HG03060 (cell line): ENCODE results near the gene NME9.
"Not testable (repeated sequence)": the region's sequence is repeated elsewhere in the genome, so short reads cannot be mapped to it uniquely, and the experiment has no call there.

Experiments
- ATAC-seq: cut with Tn5 transposase; IDR thresholded peaks from one replicate; pipeline ENCODE4 v1.9.1; 2021; ENCODE audit warnings: low read depth, moderate number of reproducible peaks; ENCODE audit not compliant: unreplicated experiment

Gene NME9

GRCh38 chr3:138329127-138329983 lies at the start of gene NME9:
Gene NME9, minus strand, starts transcription at chr3:138329851. Its CDS starts 516 bp downstream, at chr3:138329335.
- peak; percentile 54 for ATAC-seq

DNA sequence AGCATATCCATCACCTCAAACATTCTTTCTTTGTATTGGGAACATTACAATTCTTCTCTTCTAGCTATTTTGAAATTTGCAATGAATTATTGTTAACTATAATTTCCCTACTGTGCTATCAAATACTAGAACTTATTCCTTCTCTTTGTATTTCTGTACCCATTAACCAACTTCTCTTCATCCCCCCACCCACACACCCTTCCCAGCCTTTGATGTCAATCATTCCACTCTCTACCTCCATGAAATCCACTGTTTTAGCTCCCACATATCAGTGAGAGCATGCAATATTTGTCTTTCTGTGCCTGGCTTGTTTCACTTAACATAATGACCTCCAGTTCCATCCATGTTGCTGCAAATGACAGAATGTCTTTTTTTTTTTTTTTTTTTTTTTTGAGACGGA lies 49.3 kb upstream of the NME9 start:
- no peak for ATAC-seq

- no peak for ATAC-seq
Observed at GRCh38 chr3:138378331-138378730, 48.7 kb upstream of the NME9 start.

- no peak for ATAC-seq
Observed at GRCh38 chr3:138377804-138378203, 48.2 kb upstream of the NME9 start.

DNA sequence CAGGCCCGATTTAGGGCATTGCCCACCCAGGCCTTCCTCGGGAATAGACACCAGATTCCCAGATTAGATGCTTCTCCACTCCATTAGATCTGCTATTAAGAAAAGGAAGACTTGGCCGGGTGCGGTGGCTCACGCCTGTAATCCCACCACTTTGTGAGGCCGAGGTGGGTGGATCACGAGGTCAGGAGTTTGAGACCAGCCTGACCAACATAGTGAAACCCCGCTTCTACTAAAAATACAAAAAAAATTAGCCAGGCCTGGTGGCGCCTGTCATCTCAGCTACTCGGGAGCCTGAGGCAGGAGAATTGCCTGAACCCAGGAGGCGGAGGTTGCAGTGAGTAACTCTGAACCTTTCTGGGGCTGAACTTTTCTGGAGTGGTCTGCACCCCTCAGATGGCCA lies 47.6 kb upstream of the NME9 start:
- not testable (repeated sequence) for ATAC-seq

DNA sequence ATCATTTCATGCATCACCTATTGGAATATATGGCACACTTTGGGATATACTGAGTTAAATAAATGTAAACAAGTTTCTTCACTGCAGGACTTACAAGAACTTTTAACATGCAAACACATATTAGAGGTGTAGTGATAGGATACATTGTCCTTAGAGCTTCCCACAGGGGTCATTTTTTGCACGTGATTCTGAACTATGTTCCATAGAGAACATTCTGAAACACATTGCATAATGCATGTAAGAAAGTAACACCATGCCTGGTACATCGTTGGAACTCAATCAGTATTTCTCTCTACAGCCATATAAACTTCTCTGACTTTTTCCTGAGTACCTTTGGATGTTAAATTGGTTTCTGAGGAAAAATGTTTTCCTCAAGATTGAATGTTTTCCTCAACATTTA lies 47.0 kb upstream of the NME9 start:
- ATAC-seq, result no peak

DNA sequence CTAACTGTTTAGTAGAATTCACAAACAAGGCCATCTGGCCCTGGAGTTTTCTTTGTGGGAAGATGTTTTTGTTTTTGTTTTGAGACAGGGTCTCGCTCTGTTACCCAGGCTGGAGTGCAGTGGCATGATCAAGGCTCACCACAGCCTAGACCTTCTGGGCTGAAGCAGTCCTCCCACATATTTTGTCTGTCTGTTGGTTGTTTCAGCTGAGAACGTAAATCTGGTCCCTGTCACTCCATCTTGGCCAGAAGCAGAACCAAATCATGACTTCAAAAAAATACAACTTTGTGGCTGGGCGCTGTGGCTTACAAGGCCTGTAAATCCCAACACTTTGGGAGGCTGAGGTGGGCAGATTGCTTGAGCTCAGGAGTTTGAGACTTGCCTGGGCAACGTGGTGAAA lies 45.8 kb upstream of the NME9 start:
- no peak for ATAC-seq

- no peak for ATAC-seq
Observed at GRCh38 chr3:138374573-138375134, 45.0 kb upstream of the NME9 start.

DNA sequence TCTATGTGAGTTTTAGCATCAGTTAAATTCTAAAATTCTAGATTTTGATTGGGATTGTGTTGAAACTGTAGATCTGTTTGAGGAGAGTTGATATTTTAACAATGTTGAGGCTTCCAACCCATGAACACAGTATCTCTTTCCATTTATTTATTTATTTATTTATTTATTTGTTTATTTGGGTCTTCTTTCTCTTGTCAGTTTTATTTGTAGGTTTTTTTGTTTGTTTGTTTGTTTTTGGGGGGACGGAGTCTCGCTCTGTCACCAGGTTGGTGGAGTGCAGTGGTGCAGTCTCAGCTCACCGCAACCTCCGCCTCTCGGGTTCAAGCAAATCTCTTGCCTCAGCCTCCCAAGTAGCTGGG lies 44.1 kb upstream of the NME9 start:
- no peak for ATAC-seq

DNA sequence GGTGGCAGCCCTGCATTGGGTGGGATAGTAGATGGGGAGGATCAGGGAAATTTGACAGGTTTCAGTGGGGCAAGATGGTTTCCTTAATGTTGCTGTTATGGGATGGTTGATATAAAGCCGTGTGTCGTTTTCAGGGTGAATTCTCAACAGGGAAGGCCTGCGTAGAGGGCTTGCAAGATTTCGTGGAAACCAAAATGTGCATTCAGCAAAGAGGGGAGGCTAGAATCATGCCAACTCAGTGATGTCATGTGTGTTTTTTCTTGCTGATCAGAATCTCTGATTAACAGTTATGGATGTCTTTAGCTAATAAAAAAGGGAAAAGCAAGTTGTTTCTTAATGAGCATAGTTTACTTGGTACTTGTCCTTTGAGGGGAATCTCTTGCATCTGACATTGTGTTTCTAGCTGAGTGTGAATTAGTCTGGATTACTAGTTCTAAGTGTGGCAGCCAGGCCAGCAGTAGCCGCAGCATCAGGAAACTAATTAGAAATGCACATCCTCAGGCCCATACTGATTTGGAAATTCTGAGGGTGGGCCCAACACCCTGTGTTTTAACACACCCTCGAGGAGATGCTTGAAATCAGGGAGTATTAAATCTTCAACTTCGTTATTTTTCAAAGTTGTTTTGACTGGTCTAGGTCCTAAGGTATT lies 43.6 kb upstream of the NME9 start:
- no peak for ATAC-seq

- peak; percentile 100 for ATAC-seq
Observed at GRCh38 chr3:138371070-138371965, 41.7 kb upstream of the NME9 start.

DNA sequence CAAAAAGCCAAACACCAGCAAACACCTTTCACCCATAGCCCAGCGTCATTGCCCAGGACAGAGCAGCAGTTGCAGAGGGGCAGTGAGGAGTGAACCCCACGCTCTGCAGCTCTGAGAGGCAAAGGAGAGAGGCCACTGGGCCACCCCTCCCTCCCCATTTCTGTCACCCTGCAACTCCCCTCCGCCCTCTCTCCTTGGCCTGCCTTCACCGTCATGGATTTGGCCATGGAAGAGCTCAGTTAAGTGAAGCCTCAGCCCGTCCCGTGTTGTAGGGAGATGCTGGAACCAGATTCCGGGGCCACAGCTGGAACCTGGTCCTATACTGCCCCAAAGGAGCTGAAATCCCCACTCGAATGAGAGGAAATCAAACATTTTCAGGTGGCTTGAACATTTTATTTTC lies 40.7 kb upstream of the NME9 start:
- no peak for ATAC-seq

GRCh38 chr3:138369151-138369900 lies 39.7 kb upstream of the NME9 start:
- no peak for ATAC-seq

DNA sequence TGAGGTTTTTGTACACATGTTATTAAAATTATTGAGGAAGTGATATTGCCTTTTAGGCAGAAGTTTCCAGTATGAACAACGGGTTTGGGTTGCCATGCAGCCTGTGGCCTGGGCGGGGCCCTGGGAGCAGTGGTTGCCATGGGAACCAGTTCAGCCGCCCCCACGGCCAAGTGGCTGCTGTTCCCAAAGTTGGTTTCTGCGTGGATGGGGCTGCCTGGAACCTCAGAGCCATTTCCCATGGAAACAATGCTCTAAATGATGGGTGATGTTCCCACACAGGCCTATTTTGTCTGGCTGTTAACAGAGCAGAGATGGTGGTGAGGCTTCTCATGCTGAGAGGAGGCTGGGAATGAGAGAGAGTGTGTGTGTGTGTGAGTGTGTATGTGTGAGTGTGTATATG lies 38.3 kb upstream of the NME9 start:
- ATAC-seq, result no peak

GRCh38 chr3:138367326-138367850 lies 37.7 kb upstream of the NME9 start:
- no peak for ATAC-seq

DNA sequence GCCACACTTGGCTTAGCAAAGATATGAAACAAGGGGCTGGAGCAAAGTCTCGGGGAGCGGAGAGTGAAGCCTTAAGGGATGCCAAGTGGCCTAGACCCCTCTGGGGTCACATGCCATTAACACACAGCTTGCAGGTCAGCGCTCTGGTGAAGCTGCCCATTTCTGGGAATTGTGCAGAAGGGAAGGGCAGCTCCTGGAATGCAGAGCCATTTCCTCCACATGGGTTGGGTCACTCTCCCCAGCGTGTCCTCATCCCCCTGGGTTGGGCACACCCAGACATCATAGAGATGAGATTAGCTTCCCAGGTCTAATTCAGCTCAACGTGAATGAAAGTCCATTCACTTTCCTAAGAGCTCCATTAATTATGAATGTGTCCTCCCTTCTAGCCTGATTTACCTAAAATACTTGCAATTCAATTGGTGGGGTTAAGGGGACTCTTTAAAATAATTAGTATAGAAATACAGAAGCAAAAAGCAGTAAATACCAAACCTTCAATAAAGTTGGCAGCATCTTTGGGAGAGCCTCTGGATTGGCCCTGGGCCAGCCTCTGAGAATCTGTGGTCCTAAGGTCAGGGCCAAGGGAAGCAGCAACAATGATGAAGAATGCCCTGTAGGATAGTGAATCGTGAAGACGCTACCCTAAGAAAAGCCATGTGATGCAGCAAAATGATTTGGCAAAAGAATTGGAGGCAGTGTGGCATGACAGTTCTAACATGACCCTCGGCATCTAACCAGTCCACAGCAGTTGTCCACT lies 36.5 kb upstream of the NME9 start:
- ATAC-seq, result no peak

- no peak for ATAC-seq
Observed at GRCh38 chr3:138365253-138365555, 35.6 kb upstream of the NME9 start.

- ATAC-seq, result no peak
Observed at GRCh38 chr3:138364356-138365252, 35.0 kb upstream of the NME9 start.
